GM21825 (cell line): Measurements from ENCODE around the gene MARCKS.
"Not testable (repeated sequence)": the region's sequence is repeated elsewhere in the genome, so short reads cannot be mapped to it uniquely, and the experiment has no call there.

Experiments used
- ATAC-seq: cut with Tn5 transposase; IDR thresholded peaks from one replicate; pipeline ENCODE4 v1.9.1; 2021; ENCODE audit warnings: mild to moderate bottlenecking, moderate library complexity; ENCODE audit not compliant: unreplicated experiment

MARCKS gene

GRCh38 chr6:113882336-113883022, 25.3 kb downstream of the MARCKS start:
- no peak for ATAC-seq

GRCh38 chr6:113884011-113884410, 26.9 kb downstream of the MARCKS start:
- ATAC-seq, result no peak

- no peak for ATAC-seq
Measured at GRCh38 chr6:113886512-113886911, 29.4 kb downstream of the MARCKS start.

- ATAC-seq, result no peak
Measured at GRCh38 chr6:113888493-113888892, 31.3 kb downstream of the MARCKS start.

DNA sequence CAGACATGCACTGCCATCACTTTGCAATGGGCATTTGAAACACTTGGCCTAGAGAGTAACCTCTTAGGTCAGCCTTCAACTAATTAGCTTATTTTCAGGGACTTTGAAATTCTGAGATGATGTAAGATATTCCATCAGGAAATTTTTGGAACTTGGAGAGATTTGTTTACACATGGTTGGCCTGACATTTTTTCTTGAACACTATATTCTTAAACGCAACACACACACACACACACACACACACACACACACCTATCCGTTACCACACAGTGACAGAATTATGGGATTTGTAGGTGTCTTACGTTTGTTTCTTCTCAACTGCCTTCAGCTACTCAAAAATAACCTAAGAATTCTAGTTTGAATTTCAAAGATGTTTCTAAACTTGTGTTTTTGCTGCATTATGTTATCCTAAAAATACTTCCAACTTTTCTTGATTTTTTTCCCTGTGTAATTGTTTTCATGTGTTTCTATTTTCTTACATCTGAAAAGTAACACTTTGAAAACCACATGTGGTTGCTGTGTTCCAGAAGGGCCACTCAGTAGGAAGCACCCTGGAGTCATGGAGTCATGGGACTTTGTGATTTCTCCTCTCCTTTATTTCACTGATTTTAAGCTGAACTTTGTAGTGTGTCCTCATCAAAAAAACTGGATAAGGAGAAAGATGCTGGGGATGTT, 31.9 kb downstream of the MARCKS start:
- no peak for ATAC-seq

DNA sequence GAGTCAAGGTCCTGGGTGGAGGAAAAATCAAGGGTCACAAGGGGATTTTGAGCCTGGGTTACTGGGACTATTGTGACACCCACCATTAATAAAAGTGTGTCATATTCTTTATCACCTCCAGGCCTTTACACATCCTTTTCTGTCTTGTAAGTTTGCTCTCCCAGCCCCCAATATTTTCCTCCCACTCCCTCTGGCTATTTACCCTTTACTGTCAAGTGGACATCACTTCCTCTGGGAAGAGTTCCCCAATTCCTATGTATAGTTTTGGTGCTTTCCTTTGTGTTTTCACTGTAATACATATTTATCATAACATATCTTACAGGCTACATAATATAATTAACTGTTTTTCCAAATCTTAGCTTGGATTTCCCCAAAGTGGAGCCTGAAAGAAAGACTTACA, 36.3 kb downstream of the MARCKS start:
- no peak for ATAC-seq

GRCh38 chr6:113893866-113894265, 36.7 kb downstream of the MARCKS start:
- ATAC-seq, result no peak

DNA sequence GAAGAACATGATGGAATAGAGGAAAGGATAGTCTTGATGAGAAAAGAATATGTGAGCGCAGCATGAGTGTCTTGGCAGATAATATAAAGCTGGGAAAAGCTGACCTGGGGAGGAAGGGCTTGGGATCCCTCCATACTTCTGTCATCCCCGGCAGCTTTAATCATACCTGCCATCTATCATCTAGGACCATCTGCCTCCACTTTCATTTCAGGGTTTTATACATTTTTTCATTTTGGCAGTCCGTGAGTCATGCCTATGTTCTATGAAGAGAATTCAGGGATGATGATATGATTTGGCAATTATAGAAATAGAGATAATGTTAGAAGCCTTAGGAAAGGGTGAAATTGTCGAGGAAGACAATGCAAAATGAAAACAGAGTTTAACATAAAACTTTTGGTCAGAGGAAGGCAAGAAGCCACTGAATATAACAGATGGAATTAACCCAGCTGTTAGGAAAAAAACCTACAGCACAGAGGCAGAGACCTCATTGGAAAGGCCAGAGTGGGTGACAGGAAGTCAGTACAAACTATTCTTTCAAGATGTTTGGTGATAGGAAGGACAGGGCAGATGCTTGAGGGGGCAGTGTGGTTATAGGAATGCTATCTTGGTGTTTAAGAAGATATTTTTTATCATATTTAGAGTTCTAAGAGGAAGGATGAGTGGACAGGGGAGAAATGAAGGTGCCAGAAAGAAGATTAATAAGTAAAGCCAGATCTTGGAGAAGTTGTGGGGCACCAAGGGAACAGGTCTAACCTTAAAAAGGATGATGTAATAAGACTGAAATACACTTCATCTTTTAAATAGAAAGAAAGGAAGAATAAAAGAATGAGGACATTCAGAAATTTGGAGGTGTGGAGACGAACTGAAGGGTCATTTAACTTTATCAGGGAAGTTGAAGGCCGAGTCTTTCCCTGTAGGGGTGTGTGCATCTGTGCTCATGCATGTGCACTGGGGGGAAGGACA, 37.8 kb downstream of the MARCKS start:
- ATAC-seq, result no peak

DNA sequence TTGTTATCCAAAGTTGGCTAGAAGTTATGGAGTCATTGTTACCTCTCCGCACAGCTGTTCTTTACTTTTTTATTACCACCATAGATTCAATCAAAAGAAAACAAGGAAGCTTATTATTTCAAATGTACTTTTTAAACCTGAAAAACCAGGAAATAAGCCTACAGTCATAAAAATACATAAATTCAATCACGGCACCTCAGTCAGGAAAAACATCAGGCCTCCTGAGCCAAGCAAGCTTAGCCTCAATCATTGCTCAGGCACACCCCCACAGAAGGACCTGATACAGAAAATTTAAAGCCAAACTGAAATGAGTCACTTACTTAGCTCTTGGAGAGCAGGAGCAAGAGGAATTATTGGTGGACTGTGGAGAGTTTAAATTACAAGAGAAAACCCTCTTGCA, 44.3 kb downstream of the MARCKS start:
- no peak for ATAC-seq

GRCh38 chr6:113903666-113904330, 46.7 kb downstream of the MARCKS start:
- no peak for ATAC-seq

DNA sequence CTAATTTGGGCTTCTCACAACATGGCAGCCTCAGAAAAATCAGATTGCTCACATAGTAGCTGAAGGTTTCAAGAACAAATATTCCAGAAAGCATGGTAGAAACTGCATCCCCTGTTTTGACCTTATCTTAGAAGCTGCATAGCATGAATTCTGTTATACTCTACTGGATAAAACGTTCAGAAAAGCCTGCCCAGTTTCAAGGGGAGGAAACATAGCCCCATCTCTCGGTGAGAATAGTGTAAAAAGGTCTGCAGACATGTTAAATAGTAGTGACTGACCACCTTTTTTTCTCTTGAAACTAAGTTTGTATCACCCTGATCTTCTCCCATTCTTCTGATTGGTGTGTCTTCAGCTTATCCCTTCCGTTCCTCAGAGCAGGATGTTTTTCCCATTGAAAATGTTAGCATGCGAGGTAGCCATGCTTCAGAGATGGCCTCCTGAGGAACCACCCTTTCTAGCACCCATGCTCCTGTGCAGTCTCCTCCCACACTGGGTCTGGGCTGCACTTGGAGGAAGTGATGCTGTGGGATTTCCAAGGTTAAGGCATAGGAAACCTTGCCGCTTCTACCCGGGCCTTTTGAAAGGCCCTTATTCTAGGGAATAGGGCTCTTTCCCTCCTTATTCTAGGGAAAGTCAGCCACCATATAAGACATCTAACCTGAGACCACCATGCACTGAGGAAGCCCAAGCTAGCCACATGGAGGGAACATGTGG, 50.1 kb downstream of the MARCKS start:
- ATAC-seq, result no peak

DNA sequence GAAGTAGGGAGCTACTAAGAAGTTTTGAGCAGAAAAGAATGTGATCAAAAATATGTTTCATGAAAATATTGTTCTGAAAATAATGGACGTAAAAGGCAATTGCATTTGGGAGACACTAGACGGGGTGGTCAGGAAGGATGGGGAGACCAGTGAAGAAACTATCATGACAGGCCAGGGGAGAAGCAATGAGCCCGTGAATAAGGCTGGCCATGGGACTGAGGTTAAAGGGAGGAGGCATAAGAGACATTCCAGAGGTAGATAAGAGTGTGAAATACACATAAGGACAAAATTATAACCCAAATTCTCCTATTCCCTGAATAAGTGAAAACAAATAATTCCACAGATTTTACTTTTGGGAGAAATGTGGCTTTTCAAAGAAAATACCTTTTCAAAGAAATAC, 51.7 kb downstream of the MARCKS start:
- no peak for ATAC-seq

DNA sequence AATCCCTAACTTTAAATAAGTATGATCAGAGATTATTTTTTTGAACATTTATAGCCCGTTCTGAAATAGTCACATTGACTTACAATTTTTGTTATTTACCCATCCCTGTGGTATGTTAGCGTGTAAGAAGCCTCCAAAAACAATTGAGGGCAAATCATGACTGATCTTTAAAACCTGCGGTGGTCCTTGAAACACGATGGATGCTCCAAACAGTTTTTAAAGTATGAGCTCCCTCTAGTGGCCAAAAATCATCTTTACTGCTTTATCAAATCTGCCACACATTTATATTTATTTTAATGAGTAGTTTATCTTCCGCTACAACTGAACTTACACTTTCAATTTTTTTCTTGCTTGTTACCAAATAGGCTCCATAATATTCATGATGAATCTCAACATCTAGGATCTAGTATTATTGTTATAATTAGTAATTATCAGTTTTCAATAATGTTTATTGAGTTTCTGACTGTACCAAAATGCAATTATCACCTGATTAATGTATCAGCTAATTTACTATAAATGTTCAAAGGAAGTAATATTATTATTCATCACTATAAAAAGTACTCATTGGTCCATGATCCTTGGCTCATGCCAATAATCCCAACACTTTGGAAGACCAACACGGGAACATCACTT, 52.2 kb downstream of the MARCKS start:
- ATAC-seq, result no peak

DNA sequence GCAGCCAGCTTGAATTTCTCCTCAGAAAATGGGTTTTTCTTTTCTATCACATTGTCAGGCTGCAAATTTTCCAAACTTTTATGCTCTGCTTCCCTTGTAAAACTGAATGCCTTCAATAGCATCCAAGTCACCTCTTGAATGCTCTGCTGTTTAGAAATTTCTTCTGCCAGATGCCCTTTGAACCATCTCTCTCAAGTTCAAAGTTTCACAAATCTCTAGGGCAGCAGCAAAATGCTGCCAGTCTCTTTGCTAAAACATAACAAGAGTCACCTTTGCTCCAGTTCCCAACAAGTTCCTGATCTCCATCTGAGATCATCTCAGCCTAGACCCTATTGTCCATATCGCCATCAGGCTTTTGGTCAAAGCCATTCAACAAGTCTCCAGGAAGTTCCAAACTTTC, 53.1 kb downstream of the MARCKS start:
- not testable (repeated sequence) for ATAC-seq
